Testis (tissue), 3 donors: Measurements from ENCODE around the gene SHISA4. TPM values are rescaled to one million over a fixed set of nuclear protein-coding genes. Genes with fewer than 3 reads are reported as not detected.

Experiments
- DNase-seq: peaks from one replicate; pipeline ENCODE4 v3.0.0-alpha.2; 2019
- H3K27ac ChIP-seq, 2 donors: fragments of 200-600 bp; sonication (generic); one replicate each; pipeline ENCODE4 v1.5.1; 2019
- H3K27me3 ChIP-seq: fragments of 200-600 bp; sonication (generic); one replicate; pipeline ENCODE4 v1.5.1; 2019
- H3K36me3 ChIP-seq: fragments of 200-600 bp; sonication (generic); one replicate; pipeline ENCODE4 v1.5.1; 2017; ENCODE audit warnings: low read depth; ENCODE audit errors: missing control alignments
- H3K4me1 ChIP-seq: fragments of 200-600 bp; sonication (generic); one replicate; pipeline ENCODE4 v1.5.1; 2019
- H3K4me3 ChIP-seq, 2 donors: fragments of 200-600 bp; sonication (generic); one replicate each; pipeline ENCODE4 v1.5.1; 2017 to 2019
- H3K9me3 ChIP-seq: fragments of 200-600 bp; sonication (generic); one replicate; pipeline ENCODE4 v1.5.1; 2017
- POLR2A ChIP-seq: fragments of 450-650 bp; IDR thresholded peaks from one replicate; pipeline ENCODE4 v1.6.1; 2017; ENCODE audit warnings: antibody characterized with exemption, mild to moderate bottlenecking, moderate library complexity
- WGBS, 2 donors: methylation state at CpG; one replicate each; pipeline ENCODE4 v1.1.5; 2018; 5-methylcytosine and 5-hydroxymethylcytosine counted together
- intact Hi-C: fragments of 100-400 bp; cut with DNase I; formaldehyde crosslinking; loops from one replicate; pipeline ENCODE4 v1.15.1; 2023; ENCODE audit warnings: low total_unique reads
- polyA plus RNA-seq: library from polyadenylated mRNA; stranded (reverse); fragments of 350-450 nt; fragmentation: Illumina TruSeq; extraction: RNeasy Lipid Tissue Mini Kit (QIAGEN cat#74804); gene quantifications from one replicate; pipeline ENCODE4 v1.2.3, GENCODE V29; 2014; ENCODE audit warnings: low read depth, low replicate concordance; ENCODE audit not compliant: insufficient read depth
- total RNA-seq, 2 donors: library from RNA; depleted of rRNA; stranded (reverse); fragments of >200 nt; gene quantifications; one replicate each; pipeline ENCODE4 v1.2.3, GENCODE V29; 2016
- TF ChIP-seq, protein P1 (sequence below), 3 experiments: fragments of 450-650 bp in 2 of 3; fragments of 200-600 bp in 1 of 3; sonication (generic) in 1 of 3; IDR thresholded peaks; one replicate each; pipeline ENCODE4 v1.5.1; 2016 to 2019; ENCODE audit warnings: antibody characterized with exemption in 3 of 3, mild to moderate bottlenecking in 2 of 3, moderate library complexity in 1 of 3

The SHISA4 gene
- total and polyA plus RNA-seq, 3 donors from 2014 or later, result 32.6 to 48.0 (median 45.5) TPM

- intact Hi-C loops, result no loop called here
- no peak for TF ChIP-seq POLR2A
- TF ChIP-seq, protein P1, sequence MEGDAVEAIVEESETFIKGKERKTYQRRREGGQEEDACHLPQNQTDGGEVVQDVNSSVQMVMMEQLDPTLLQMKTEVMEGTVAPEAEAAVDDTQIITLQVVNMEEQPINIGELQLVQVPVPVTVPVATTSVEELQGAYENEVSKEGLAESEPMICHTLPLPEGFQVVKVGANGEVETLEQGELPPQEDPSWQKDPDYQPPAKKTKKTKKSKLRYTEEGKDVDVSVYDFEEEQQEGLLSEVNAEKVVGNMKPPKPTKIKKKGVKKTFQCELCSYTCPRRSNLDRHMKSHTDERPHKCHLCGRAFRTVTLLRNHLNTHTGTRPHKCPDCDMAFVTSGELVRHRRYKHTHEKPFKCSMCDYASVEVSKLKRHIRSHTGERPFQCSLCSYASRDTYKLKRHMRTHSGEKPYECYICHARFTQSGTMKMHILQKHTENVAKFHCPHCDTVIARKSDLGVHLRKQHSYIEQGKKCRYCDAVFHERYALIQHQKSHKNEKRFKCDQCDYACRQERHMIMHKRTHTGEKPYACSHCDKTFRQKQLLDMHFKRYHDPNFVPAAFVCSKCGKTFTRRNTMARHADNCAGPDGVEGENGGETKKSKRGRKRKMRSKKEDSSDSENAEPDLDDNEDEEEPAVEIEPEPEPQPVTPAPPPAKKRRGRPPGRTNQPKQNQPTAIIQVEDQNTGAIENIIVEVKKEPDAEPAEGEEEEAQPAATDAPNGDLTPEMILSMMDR (IDR thresholded peaks at IDR 0.05), result no peak
- Histone ChIP-seq H3K36me3 (no peaks in the 10 kb centered on the region), H3K4me1 (peaks cover 11% of the 10 kb centered on the region), H3K9me3 (no peaks in the 10 kb centered on the region), H3K27me3 (no peaks in the 10 kb centered on the region), H3K4me3 (no peak overlapping the region), H3K27ac (no peak overlapping the region)
- no peak for DNase-seq
- 84 to 98% methylated on average over 2 of the region's 2 CpGs for WGBS, 2 donors
Observed at GRCh38 chr1:201842472-201843027, 46.1 kb upstream of the SHISA4 start.

- WGBS, 2 donors, result 75 to 94% methylated on average over 2 of the region's 2 CpGs
- intact Hi-C loops, result no loop called here
- no peak for DNase-seq
- no peak overlapping the region for H3K4me3 ChIP-seq
- peaks cover 12% of the 10 kb centered on the region for H3K4me1 ChIP-seq
- no peaks in the 10 kb centered on the region for H3K27me3 ChIP-seq
- H3K36me3 ChIP-seq, result no peaks in the 10 kb centered on the region
- no peak overlapping the region for H3K27ac ChIP-seq
- TF ChIP-seq POLR2A, result no peak
- TF ChIP-seq, protein P1 (IDR thresholded peaks at IDR 0.05), result no peak
- no peaks in the 10 kb centered on the region for H3K9me3 ChIP-seq
Observed at GRCh38 chr1:201845331-201846083, 43.2 kb upstream of the SHISA4 start.

- Histone ChIP-seq H3K9me3 (no peaks in the 10 kb centered on the region), H3K27me3 (no peaks in the 10 kb centered on the region), H3K36me3 (no peaks in the 10 kb centered on the region), H3K4me3 (no peak overlapping the region), H3K4me1 (peaks cover 16% of the 10 kb centered on the region), H3K27ac (no peak overlapping the region)
- no peak for TF ChIP-seq POLR2A
- TF ChIP-seq, protein P1 (IDR thresholded peaks at IDR 0.05), result no peak
- intact Hi-C loops, result no loop called here
- DNase-seq, result no peak
- WGBS, 2 donors, result 31 to 33% methylated on average over 1 of the region's 1 CpG
Observed at GRCh38 chr1:201847150-201847549, 41.5 kb upstream of the SHISA4 start.

- DNase-seq, result no peak
- intact Hi-C loops, result no loop called here
- no peak overlapping the region for H3K27ac ChIP-seq
- no peaks in the 10 kb centered on the region for H3K9me3 ChIP-seq
- H3K4me3 ChIP-seq, result no peak overlapping the region
- H3K36me3 ChIP-seq, result no peaks in the 10 kb centered on the region
- TF ChIP-seq, protein P1 (IDR thresholded peaks at IDR 0.05), result no peak
- no peak for TF ChIP-seq POLR2A
- H3K4me1 ChIP-seq, result peaks cover 16% of the 10 kb centered on the region
- no peaks in the 10 kb centered on the region for H3K27me3 ChIP-seq
- 94 to 99% methylated on average over 6 of the region's 6 CpGs for WGBS, 2 donors
Observed at GRCh38 chr1:201848230-201848629, 40.5 kb upstream of the SHISA4 start.
